Esophagus mucosa (tissue), 1 donor: ENCODE data around the gene SUPT5H. TPM values are rescaled to one million over a fixed set of nuclear protein-coding genes. Genes with fewer than 3 reads are reported as not detected.
"Not testable (repeated sequence)": the region's sequence is repeated elsewhere in the genome, so short reads cannot be mapped to it uniquely, and the experiment has no call there.

Experiments
- ATAC-seq: fragments of 200-7000 bp; cut with Tn5 transposase; one replicate; pipeline ENCODE4 v1.9.1; 2020
- total RNA-seq: library from RNA; stranded (reverse); gene quantifications from one replicate; pipeline ENCODE4 v1.2.4, GENCODE V29; 2023
- donor health status: DM: yes; HTN: yes; CAD: no.

The SUPT5H gene
- total RNA-seq, 1 donor from 2014 or later: 46.6 TPM

DNA sequence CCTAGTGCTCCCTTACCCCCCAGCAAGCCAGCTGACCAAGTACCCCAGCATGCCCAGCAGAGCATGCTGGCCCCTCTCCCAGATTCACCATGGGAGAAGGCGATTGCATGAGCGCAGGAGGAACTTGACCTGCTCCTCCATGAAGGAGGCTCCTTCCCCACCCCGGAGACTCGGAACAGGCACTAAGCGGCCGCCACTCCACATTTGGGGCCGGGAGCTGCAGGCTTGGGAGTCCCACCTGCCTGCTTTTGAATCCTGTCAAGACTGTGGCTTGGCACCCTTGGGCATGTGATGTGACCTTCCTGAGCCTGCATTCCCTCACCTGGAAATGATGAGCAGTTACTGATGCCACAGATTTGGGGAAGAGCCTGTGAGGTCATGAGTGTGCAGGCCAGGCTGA, 22.6 kb downstream of the SUPT5H start:
- no peak for ATAC-seq

DNA sequence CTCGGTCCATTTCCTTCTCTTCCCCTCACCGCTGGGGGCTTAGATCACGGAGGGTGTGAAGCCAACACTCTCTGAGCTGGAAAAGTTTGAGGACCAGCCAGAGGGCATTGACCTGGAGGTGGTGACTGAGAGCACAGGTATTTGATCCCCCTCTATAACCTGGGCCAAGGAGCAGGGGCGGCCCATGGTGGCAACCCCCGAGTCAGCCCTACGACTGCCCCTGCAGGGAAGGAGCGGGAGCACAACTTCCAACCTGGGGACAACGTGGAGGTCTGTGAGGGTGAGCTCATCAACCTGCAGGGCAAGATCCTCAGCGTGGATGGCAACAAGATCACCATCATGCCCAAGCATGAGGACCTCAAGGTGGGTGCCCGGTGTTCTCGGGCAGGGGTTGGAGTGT, 23.7 kb downstream of the SUPT5H start:
- no peak for ATAC-seq

DNA sequence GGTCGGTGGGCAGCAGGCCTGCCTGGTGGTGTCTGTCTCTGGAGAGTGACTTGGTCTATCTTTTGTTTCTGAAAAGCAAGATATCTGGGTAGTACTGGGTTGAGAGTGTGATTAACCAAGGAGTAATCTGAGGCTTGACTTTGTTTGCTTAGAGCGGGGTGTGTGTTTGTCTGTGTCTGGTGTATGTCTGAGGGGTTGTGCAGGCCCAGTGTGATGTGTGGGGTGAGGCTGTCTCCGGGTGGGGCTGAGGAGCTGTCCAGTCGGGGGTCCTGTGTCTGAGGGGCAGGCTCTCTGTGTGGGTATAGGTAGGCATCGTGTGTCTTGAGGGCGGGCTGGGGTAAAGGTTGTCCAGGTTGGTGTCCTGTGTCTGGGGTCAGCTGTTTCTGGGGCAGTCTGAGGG, 24.2 kb downstream of the SUPT5H start:
- ATAC-seq: no peak

DNA sequence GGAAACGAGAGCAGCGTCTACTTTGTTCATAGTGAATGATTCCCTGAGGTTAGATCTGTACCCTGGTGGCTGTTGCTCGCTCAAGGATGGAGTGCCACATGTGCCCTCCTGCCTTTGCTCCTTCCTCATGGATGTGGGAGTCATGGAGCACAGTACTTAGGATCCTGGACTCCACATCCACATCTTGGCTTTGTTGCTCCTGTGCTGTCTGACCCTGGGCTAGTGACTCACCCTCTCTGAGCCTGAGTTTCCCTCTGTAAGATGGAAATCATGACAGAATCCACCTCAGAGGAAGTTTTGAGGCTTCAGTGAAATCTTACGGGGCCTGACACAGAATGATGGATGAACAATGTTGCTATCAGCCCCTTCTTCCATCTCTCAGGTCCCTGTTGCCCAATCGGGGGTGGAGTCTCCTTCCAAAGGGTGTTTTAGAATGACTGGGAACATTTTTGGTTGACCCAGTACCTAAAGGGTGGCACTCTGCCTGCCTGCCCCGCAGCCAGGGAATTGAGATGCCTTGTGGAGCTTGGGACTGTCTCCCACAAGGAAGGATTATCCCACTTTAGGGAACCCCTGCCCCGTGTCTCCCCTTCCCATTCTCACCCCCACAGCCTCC, 25.4 kb downstream of the SUPT5H start:
- no peak for ATAC-seq

DNA sequence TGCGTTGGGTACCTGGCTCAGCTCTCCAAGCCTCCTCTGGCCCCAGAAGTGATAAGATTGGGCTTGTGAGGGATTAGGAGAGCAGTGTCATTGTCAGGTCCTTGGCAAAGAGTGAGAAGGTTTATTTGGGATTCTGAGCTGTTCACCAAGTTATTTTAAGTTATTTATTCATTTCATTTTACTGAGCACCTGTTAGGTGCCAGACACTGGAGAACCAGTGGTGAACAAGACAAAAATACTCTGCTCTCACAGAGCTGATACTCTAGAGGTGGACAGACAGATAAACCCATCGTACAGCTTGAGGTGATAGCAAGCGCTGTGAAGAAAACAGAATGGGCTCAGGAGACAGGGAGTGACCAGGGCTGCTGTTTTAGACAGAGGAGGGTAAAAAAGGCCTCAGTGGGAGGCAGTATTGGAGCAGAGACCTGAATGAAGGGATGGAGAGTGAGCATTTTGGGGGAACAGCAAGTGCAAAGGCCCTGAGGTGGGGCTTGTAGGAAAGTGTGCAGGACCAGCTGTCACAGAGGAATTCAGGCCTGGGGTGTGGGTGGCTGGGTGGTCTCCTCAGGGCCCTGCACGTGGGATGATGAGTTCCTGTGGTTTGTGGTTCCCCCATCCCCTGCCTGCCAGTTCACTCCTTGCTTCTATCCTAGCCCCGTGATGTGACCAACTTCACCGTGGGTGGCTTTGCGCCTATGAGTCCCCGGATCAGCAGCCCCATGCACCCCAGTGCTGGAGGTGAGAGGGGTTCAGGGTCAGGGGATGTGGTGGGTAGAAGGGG, 26.6 kb downstream of the SUPT5H start:
- ATAC-seq: no peak

DNA sequence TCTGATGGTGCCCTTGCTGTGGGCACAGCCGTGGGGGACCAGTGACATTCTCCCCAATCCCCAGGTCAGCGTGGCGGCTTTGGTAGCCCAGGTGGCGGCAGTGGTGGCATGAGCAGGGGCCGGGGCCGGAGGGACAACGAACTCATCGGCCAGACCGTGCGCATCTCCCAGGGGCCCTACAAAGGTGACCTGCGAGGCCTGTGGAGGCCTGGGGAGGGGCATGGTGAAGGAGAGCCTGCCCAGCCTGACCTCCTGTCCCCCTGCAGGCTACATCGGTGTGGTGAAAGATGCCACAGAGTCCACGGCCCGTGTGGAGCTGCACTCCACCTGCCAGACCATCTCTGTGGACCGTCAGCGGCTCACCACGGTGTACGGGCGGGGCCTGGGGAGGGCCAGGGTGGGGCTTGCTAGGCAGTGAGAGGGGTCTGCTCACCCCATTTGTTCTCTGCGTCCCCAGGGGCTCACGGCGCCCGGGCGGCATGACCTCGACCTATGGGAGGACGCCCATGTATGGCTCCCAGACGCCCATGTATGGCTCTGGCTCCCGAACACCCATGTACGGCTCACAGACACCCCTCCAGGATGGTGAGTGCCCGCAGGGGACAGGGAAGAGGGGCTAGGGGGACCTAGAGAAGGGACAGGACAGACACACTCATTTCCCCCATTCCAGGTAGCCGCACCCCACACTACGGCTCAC, 27.5 kb downstream of the SUPT5H start:
- peak; percentile 7 for ATAC-seq

DNA sequence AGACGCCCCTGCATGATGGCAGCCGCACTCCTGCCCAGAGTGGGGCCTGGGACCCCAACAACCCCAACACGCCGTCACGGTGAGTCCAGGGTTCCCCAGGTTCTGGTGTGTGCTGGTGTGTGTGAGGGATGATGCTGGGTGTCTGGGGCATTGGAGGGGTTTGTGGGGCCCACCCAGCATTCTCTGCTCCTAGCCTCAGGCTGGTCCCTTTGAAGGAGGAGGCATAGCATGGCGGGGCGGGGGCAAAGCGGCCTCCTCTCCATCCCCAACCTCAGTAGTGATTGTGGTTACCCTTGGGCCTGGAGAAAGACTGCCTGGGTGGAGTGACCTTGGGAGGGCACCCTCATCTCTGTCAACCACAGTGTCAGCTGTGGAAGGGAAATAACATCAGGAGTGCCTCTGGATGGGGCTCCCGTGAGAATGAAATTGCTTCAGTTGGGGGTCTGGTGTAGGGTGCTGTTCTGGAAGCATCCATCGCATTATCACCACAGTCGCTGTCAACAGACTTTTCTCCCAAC, 28.1 kb downstream of the SUPT5H start:
- ATAC-seq: no peak

DNA sequence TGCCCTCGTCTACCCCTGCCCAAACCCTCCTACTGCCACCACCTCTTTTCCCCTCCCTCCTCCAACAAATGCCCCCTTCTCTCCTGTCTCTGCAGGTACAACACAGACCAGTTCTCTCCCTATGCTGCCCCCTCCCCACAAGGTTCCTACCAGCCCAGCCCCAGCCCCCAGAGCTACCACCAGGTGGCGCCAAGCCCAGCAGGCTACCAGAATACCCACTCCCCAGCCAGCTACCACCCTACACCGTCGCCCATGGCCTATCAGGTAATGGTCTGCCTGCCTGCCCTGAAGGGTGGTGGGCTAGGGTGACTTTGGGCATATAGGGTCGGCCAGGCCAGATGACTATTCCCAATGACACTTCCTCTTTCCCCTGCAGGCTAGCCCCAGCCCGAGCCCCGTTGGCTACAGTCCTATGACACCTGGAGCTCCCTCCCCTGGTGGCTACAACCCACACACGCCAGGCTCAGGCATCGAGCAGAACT, 28.8 kb downstream of the SUPT5H start:
- ATAC-seq: peak; percentile 27

DNA sequence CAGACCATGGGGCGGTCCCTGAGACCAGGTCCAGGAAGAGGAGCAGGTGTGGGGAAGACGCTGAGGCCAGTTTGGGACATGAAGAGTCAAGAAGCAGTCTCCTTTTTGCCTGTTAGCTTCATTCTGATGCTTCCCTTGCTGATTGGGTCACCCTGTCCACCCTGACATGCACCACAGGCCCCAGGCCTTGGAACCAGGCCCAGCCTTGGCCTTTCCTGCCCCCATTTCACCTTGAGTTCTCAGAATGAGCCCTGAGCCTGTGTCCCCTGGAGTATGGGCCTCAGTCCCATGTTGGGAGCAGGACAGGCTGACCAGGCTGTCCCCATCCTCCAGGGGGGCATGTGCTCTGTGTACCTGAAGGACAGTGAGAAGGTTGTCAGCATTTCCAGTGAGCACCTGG, 30.4 kb downstream of the SUPT5H start:
- ATAC-seq: no peak

DNA sequence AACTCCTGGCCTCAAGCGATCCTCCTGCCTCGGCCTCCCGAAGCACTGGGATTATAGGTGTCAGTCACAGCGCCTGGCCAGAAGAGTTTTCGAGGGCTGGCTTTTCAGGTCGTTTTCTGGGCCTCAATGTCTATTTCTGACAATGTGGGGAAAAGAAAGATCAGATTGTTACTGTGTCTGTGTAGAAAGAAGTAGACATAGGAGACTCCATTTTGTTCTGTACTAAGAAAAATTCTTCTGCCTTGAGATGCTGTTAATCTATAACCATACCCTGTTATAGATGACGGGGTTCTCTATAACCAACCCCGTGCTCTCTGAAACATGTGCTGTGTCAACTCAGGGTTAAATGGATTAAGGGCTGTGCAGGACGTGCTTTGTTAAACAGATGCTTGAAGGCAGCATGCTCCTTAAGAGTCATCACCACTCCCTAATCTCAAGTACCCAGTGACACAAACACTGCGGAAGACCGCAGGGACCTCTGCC, 34.0 kb downstream of the SUPT5H start:
- not testable (repeated sequence) for ATAC-seq

DNA sequence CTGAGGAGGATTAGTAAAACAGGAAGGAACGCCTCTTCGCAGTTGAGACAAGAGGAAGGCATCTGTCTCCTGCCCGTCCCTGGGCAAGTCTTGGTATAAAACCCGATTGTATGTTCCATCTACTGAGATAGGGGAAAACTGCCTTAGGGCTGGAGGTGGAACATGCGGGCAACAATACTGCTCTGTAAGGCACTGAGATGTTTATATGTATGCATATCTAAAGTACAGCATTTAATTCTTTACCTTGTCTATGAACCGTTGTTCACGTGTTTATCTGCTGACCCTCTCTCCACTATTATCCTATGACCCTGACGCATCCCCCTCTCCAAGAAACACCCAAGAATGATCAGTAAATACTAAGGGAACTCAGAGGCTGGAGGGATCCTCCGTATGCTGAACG, 34.5 kb downstream of the SUPT5H start:
- ATAC-seq: no peak

DNA sequence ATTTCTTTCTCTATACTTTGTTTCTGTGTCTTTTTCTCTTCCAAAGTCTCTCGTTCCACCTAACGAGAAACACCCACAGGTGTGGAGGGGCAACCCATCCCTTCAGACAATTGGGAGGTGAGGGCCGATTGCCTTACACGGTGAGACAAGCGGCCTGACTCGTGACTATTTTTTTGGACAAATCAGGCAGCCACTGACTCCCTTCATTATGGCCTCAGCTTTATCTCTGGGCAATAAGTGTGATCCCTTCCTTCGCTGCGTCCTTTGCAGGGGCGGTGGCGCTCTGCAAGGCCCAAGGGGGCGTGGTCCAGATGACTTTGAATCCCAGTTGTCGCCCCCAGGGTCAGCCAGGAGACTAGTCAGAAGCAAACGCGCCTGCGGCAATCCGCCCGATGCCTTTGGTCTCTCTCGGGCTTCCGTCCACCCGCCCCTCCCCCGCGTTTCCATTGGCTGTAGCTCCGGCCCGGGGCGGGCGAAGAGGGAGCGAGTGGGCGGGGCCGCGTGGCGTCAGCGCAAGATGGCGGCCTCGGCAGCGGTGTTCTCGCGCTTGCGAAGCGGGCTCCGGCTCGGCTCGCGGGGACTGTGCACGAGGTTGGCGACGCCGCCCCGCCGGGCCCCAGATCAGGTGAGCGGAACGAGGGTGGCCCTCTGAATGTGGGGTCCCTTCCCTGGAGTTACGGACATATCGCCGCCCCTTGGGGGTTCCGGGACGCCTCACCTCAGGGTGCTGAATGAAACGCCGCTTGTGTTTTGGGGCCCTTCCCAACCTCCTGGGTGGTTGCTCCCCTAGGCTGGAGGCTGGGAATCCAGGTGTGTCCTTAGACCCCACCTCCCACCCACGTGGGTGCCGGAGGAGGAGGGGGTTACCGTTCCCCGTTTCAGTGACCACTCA, 35.2 kb downstream of the SUPT5H start, which contains the start of gene TIMM50:
Gene TIMM50, plus strand, starts transcription at position 502 of the 892 bp plus-strand sequence. Its CDS starts 16 bp downstream, at position 518.
- peak; percentile 97 for ATAC-seq

DNA sequence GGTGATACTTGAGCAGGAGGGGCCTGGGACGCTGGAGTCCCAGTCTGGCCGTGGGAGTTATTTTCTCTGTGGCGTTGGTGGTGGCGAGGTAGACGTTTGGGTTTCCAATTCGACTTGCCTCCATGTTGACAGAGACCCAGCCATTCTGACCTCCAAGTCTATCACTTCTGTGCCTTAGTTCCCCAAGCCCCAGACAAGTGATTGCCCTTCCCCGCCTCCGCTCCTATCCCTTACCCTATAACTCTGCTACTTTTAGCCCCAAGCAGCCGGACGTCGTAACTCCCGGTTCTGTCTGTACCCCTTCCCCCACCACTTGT, 35.8 kb downstream of the SUPT5H start:
- peak; percentile 9 for ATAC-seq

DNA sequence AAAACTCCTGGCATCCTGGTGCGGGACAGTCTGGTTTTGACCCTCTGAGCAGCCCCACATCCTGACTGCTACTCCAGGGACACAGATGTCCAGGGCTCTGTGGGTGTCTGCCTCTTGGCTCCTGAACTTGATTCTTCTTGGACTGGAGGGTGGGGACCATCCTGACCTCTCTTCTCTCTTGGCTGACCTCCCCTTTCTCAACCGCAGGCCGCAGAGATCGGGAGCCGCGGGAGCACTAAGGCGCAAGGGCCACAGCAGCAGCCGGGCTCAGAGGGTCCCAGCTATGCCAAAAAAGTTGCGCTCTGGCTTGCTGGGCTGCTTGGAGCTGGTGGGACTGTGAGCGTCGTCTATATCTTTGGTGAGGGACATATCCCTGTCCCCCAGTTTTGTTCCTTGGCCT, 36.3 kb downstream of the SUPT5H start:
- ATAC-seq: peak; percentile 2

DNA sequence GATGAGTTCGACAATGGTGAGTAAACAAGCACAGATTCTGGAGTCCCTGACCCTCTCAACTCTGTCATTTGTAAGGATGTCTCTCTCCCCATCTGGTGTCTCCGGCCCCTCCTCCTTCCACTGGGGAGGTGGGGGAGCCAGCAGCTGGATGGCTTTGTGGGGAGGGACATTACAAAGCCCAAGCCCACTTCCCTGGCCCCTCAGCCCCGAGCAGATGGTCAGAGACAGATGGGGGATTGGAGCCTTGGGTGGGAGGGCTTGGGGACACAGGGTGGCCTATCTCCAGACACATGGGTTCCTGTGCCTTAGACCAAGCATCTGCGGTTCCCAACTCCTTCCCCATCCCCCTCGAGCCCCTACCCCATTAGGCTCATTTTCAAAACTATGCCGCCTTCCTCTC, 37.8 kb downstream of the SUPT5H start:
- ATAC-seq: no peak

DNA sequence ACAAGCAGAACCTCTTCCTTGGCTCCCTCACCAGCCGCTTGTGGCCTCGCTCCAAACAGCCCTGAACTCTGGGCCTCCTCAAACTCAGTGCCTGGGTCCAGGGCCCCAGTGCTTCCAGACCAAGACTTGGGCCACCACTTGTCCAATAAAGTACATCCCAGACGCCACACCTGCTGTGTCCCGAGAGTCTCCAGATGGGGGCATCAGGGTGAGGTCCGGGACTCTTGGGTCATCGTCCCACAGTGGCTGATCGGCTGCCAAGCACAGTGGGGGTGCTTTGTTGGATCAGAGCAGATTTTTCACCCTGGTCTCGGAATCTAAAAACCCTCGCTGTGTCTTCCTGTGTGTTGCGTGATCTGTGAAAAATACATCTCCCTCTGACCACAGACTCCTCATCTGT, 44.4 kb downstream of the SUPT5H start:
- ATAC-seq: no peak

DNA sequence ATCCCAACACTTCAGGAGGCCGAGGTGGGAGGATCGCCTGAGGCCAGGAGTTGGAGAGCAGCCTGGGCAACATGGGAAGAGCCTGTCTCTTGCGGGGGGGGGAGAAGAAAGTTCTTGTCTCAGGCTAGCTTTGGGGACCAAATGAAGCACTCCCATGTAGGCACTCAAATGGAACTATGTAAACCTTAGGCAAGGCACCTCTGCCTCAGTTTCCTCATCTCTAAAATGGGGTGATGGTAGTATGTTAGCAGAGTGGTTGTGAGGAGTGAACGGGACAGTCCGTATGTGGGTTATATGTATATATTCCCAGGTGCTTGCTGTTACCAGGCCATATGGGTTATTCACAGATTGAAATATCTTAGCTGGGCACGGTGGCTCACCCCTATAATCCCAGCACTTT, 46.8 kb downstream of the SUPT5H start:
- ATAC-seq: no peak

DNA sequence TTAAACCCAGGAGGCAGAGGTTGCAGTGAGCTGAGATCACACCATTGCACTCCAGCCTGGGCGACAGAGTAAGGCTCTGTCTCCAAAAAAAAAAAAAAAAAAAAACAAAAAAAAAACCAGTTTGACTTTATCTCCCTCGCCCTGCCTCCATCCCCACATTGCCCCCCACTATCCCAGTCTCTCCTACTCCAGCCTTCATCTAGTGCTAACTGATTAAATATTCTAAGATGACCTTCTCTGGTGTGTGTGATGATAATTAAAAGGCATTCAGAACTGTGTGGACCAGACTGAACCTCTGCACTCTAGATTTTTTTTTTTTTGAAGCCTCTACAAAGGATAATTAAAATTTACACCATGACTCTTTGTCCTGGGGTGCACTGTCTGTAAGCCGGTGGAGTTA, 47.4 kb downstream of the SUPT5H start:
- no peak for ATAC-seq

DNA sequence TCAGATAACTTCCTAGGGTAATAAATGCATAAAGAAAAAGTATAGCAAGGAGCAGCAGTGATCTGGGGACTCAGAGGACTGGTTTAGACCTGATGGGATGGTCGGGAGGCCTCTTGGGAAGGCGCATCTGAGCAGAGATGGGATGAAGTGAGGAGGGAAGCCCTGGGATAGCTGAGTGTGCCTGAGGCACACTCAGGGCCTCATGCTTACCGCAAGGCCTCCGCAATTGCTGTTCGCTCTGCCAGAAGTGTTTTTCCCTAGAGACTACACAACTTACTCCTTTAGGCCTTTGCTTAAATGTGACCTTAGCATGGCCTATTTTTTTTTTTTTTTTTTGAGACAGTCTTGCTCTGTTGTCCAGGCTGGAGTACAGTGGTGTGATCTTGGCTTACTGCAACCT, 49.3 kb downstream of the SUPT5H start:
- ATAC-seq: no peak

DNA sequence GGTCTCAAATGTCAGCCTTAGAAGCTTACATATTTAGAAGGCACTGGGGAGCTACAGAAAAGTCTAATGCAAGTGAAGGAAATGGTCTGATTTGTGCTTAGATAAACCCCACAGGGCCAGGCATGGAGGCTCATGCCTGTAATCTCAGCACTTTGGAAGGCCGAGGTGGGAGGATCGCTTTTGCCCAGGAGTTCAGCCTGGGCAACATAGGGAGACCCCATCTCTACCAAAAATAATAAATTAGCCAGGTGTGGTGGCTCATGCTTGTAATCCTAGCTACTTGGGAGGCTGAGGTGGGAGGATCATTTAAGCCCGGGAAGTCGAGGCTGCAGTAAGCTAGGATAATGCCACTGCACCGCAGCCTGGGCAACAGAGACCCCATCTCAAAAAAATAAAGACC, 50.7 kb downstream of the SUPT5H start:
- ATAC-seq: no peak

DNA sequence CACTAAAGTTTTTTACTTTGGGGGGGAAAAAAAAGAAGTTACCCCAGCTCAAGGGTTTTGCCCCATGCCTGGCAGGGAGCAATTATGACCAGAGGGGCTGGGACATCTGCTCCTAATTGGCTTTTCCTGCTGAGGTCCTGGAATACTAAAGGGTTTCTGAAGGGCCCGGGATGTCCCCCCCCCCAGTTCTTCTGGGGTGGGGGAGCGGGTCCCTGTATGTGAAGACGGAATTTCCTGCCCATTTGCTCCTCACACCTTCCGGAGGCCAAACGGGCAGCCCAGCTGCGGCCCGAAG, 52.3 kb downstream of the SUPT5H start:
- no peak for ATAC-seq

DNA sequence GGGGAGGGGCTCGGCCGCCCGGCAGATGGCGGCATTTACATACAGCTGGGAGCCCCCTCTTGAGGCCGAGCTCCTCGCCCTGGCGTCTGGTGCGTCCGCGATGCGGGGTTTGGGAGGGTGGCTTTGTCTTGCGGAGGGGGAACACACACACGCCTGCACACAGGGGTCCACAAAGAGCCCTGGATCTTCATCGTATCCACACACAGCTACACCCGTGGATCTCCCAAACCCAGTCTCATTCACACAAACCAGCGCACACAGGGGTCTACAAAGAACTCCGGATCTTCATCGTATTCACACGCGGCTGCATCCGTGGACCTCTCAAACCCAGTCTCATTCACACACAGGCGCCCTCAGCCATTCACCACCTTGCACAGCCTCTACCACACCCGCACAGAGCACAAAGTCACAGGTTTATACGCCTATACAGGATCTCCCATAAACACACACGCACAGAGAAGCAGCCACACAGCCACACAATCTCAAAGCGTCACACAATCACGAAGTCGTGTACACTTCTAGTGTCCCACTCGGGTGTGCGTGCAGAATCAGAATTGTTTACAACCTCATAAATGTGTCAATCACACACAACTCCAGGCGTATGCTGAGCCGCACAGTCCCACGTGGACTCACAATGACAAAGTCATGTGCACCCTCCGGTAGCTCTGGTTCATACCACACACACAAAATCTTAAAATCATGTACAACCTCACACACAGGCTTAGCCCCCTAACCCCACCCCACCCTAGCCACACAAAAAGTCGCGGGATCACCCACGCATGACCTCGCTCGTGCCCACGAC, 52.8 kb downstream of the SUPT5H start:
- ATAC-seq: peak; percentile 13
